Measurements from ENCODE around the gene NAXE. TPM values are rescaled to one million over a fixed set of nuclear protein-coding genes. Genes with fewer than 3 reads are reported as not detected.

Gene NAXE
- total and polyA plus RNA-seq, 2 of the 13 experiments (the other 11 are each of a cell fraction or from before 2014, with no cell fraction given) = 39.4 to 59.4 TPM

GRCh38 chr1:156544592-156545102 is 46.9 kb upstream of the NAXE start:
- TF ChIP-seq TGIF2 (CRISPR knock-in tag; IDR thresholded peaks at IDR 0.05) = no peak
- TF ChIP-seq NR3C1 (CRISPR knock-in tag; IDR thresholded peaks at IDR 0.05) = no peak
- Histone ChIP-seq H4K20me1 (ENCODE audit: insufficient read depth, low read length) (no peaks in the 10 kb centered on the region), H2AFZ (ENCODE audit: low read length) (no peak overlapping the region), H3K79me2 (ENCODE audit: insufficient read depth, low read length) (no peaks in the 10 kb centered on the region), H3K9ac (ENCODE audit: insufficient read depth, low read depth, low read length) (no peak overlapping the region), H3K36me3 (replicated peaks in 1 of 2; ENCODE audit: control insufficient read depth in 1 of 2, insufficient read depth in 2 of 2, low read length in 2 of 2) (peaks cover 10 to 32% of the 10 kb centered on the region in 2 experiments; a peak in 4 of 5 replicates), H3K27me3 (ENCODE audit: control insufficient read depth in 1 of 2, insufficient read depth in 2 of 2, low read length in 2 of 2) (no peaks in the 10 kb centered on the region), H3K4me2 (ENCODE audit: low read depth, low read length) (no peak overlapping the region), H3K4me1 (ENCODE audit: insufficient read depth, low read length) (no peaks in the 10 kb centered on the region), H3K27ac (ENCODE audit: extremely low read length, insufficient read depth, low read length) (no peak overlapping the region), H3K9me3 (ENCODE audit: low read length) (no peaks in the 10 kb centered on the region), H3K4me3 (replicated peaks in 1 of 3; ENCODE audit: insufficient read depth in 1 of 3, low read depth in 2 of 3, low read length in 3 of 3) (no peak overlapping the region)
- DNase-seq (ENCODE audit: low spot score) (no peak), FAIRE-seq (no peak), ATAC-seq (no peak)
- POLR2A ChIA-PET = no interaction called here
- intact Hi-C loops (cut with micrococcal nuclease; ENCODE audit: unreplicated experiment) = no loop called here
- BruUV-seq (replicated peaks) = no TSS peak
- in situ Hi-C loops (cut with HindIII; ENCODE audit: extremely low pct_ligation_motif_present, low pct_unique_long_range_greater_than_20kb) = no loop called here
- WGBS (ENCODE audit: low lambda C conversion rate) = 93% methylated on average over 3 of the region's 3 CpGs
- CTCF ChIA-PET (ENCODE audit: low intra/inter-chr PET ratio, low total read pairs) = no interaction called here

GRCh38 chr1:156546267-156546666 is 45.3 kb upstream of the NAXE start:
- no peak overlapping the region for H3K4me3 ChIP-seq (replicated peaks in 1 of 3; ENCODE audit: insufficient read depth in 1 of 3, low read depth in 2 of 3, low read length in 3 of 3)
- H3K27ac ChIP-seq (ENCODE audit: extremely low read length, insufficient read depth, low read length) = no peak overlapping the region
- peaks cover 6 to 22% of the 10 kb centered on the region in 2 experiments; a peak in 4 of 5 replicates for H3K36me3 ChIP-seq (replicated peaks in 1 of 2; ENCODE audit: control insufficient read depth in 1 of 2, insufficient read depth in 2 of 2, low read length in 2 of 2)
- no peaks in the 10 kb centered on the region for H4K20me1 ChIP-seq (ENCODE audit: insufficient read depth, low read length)
- FAIRE-seq (no peak), ATAC-seq (no peak), DNase-seq (ENCODE audit: low spot score) (no peak)
- no peaks in the 10 kb centered on the region for H3K27me3 ChIP-seq (ENCODE audit: control insufficient read depth in 1 of 2, insufficient read depth in 2 of 2, low read length in 2 of 2)
- no peak for TF ChIP-seq SYNCRIP (IDR thresholded peaks at IDR 0.05; ENCODE audit: insufficient read depth, low read depth, low read length)
- no peak for TF ChIP-seq ZBTB10 (CRISPR knock-in tag; IDR thresholded peaks at IDR 0.05; ENCODE audit: borderline replicate concordance)
- TF ChIP-seq ZNF30 (CRISPR knock-in tag; IDR thresholded peaks at IDR 0.05) = no peak
- TF ChIP-seq ZNF496 (CRISPR knock-in tag; IDR thresholded peaks at IDR 0.05; ENCODE audit: insufficient replicate concordance) = no peak
- BruUV-seq (replicated peaks) = no TSS peak
- CTCF ChIA-PET (ENCODE audit: low intra/inter-chr PET ratio, low total read pairs) = no interaction called here
- in situ Hi-C loops (cut with HindIII; ENCODE audit: extremely low pct_ligation_motif_present, low pct_unique_long_range_greater_than_20kb) = no loop called here
- H3K79me2 ChIP-seq (ENCODE audit: insufficient read depth, low read length) = no peaks in the 10 kb centered on the region
- intact Hi-C loops (cut with micrococcal nuclease; ENCODE audit: unreplicated experiment) = no loop called here
- 97% methylated on average over 3 of the region's 3 CpGs for WGBS (ENCODE audit: low lambda C conversion rate)
- no peak overlapping the region for H2AFZ ChIP-seq (ENCODE audit: low read length)
- no peak overlapping the region for H3K9ac ChIP-seq (ENCODE audit: insufficient read depth, low read depth, low read length)
- H3K9me3 ChIP-seq (ENCODE audit: low read length) = no peaks in the 10 kb centered on the region
- H3K4me1 ChIP-seq (ENCODE audit: insufficient read depth, low read length) = peaks cover 4% of the 10 kb centered on the region
- H3K4me2 ChIP-seq (ENCODE audit: low read depth, low read length) = no peak overlapping the region
- POLR2A ChIA-PET = no interaction called here

Measured in HepG2 (cell line).